ENCODE measurements around the gene HARS1. TPM values are rescaled to one million over a fixed set of nuclear protein-coding genes. Genes with fewer than 3 reads are reported as not detected.
"Not testable (repeated sequence)": the region's sequence is repeated elsewhere in the genome, so short reads cannot be mapped to it uniquely, and the experiment has no call there.

HARS1 gene
- total and polyA plus RNA-seq, 12 donors, result 36.4 to 111 (median 61.7) TPM

- H3K27me3 ChIP-seq, result no peaks in the 10 kb centered on the region
- no peak for TF ChIP-seq CTCF (IDR thresholded peaks at IDR 0.05)
- TF ChIP-seq POLR2A (IDR thresholded peaks at IDR 0.05), result peak; percentile 34 to 77
- peaks cover 0 to 58% of the 10 kb centered on the region in 2 donors for H3K36me3 ChIP-seq (replicated peaks in 1 of 2)
- no peaks in the 10 kb centered on the region for H3K9me3 ChIP-seq (replicated peaks in 1 of 3)
- H3K4me3 ChIP-seq, result peak within 1 kb of the TSS; percentile 57 to 92 (median 74)
- DNase-seq, result peak; percentile 95 to 98 (median 97)
- 0% methylated on average over 25 to 54 of the region's 54 CpGs for WGBS, 4 donors
- peak within 1 kb of the TSS; percentile 57 to 98 (median 92) for H3K27ac ChIP-seq
- peaks cover 10 to 21% of the 10 kb centered on the region in 2 donors for H3K4me1 ChIP-seq (replicated peaks in 1 of 2)
- intact Hi-C loops (cut with DNase I), result no loop called here
Observed at GRCh38 chr5:140664359-140665119, 26.6 kb downstream of the HARS1 start, which contains the start of gene WDR55. TSS of gene WDR55 (plus strand) at chr5:140664904. CDS start at chr5:140664913, 9 bp downstream.

- DNase-seq, result no peak
- intact Hi-C loops (cut with DNase I), result no loop called here
- Histone ChIP-seq H3K9me3 (replicated peaks in 1 of 3) (no peaks in the 10 kb centered on the region), H3K27ac (peak overlapping the region; percentile 57 to 98 (median 92)), H3K27me3 (no peaks in the 10 kb centered on the region), H3K4me3 (peak overlapping the region; percentile 57 to 92 (median 74)), H3K36me3 (replicated peaks in 1 of 2) (peaks cover 0 to 58% of the 10 kb centered on the region in 2 donors), H3K4me1 (replicated peaks in 1 of 2) (peaks cover 10 to 21% of the 10 kb centered on the region in 2 donors)
- 6 to 32% (median 9%) methylated on average over 18 of the region's 18 CpGs for WGBS, 4 donors
- TF ChIP-seq POLR2A (IDR thresholded peaks at IDR 0.05) (no peak), CTCF (IDR thresholded peaks at IDR 0.05) (no peak)
Observed at GRCh38 chr5:140664030-140664358, 27.2 kb downstream of the HARS1 start.

GRCh38 chr5:140660371-140660770, 30.8 kb downstream of the HARS1 start:
- intact Hi-C loops (cut with DNase I); DNase-seq: not testable (repeated sequence)

GRCh38 chr5:140658870-140659269, 32.3 kb downstream of the HARS1 start:
- H3K9me3 ChIP-seq (replicated peaks in 1 of 3), result no peaks in the 10 kb centered on the region
- H3K27me3 ChIP-seq, result no peaks in the 10 kb centered on the region
- H3K36me3 ChIP-seq (replicated peaks in 1 of 2), result peaks cover 0 to 96% of the 10 kb centered on the region in 2 donors
- intact Hi-C loops (cut with DNase I), result no loop called here
- H3K4me3 ChIP-seq, result no peak overlapping the region
- WGBS, 4 donors, result 93 to 98% (median 97%) methylated on average over 17 of the region's 17 CpGs
- TF ChIP-seq POLR2A (IDR thresholded peaks at IDR 0.05), result no peak
- TF ChIP-seq CTCF (IDR thresholded peaks at IDR 0.05), result no peak
- no peak for DNase-seq
- H3K4me1 ChIP-seq (replicated peaks in 1 of 2), result peaks cover 0 to 5% of the 10 kb centered on the region in 2 donors
- H3K27ac ChIP-seq, result no peak overlapping the region

More at GRCh38 chr5:140660371-140660770, 30.8 kb downstream of the HARS1 start:
- H3K4me3 ChIP-seq; H3K27ac ChIP-seq; H3K4me1 ChIP-seq (replicated peaks in 1 of 2); H3K27me3 ChIP-seq; H3K9me3 ChIP-seq (replicated peaks in 1 of 3): not testable (repeated sequence)
- 82 to 90% (median 88%) methylated on average over 6 of the region's 6 CpGs for WGBS, 4 donors
- peaks cover 0 to 81% of the 10 kb centered on the region in 2 donors for H3K36me3 ChIP-seq (replicated peaks in 1 of 2)
